GM21576 (cell line): Measurements from ENCODE around the gene CCDC32.

ENCODE experiments used
- ATAC-seq: cut with Tn5 transposase; IDR thresholded peaks from one replicate; pipeline ENCODE4 v1.9.1; 2021; ENCODE audit warnings: mild to moderate bottlenecking, moderate library complexity; ENCODE audit not compliant: unreplicated experiment

CCDC32 gene

DNA sequence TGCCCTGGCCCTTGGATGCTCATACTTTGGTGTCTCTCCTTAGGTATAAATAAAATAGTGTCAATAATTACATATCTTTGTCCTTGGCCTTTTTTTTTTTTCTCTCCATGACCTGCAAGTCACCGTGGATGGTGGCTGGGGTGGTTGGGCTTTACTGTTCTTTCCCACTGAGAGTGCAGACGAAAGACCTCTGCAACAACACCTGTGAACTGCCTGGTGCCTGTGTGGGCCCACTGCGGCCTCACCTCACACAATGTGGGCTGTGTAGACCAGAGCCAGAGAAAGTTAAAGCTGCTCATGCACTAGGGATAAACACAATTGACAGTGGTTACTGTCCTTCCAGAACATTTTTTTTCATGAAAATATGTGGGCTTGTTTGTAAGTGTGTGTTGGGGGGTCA is 39.0 kb downstream of the CCDC32 start:
- no peak for ATAC-seq

DNA sequence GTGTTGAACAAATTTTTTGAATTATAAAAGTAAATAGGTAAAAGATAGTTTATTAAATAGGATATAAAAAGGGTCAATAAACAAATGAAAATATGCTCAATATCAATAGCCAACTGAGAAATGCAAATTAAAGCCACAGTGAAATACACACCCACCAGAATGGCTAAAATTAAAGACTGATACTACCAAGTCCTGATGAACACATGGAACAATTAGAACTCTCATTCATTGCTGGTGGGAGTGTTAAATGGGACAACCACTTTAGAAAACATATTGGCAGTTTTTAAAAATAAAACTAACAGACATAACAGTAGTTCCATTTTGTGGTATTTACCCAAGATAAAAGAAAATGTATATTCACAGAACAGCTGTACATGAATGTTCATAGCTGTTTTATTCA is 41.2 kb downstream of the CCDC32 start:
- ATAC-seq = no peak

DNA sequence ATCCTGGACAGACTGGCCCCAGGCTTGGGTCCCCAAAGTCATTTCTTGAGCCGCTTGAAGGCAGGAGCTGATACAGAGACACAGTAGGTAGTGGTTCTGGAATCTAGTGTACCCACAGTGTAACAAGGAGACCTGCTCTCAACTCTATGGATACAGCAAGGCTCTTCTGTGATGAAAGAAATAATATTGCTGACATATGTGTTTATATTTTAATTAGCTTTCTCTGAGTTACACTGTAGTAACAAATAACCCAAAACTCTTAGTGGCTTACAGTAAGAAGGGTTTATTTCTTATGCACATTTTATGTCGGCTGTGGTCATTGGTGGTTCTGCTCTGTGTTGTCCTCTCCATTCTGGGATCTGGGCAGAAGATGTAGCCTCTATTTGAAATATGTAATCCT is 48.5 kb downstream of the CCDC32 start:
- ATAC-seq = no peak

DNA sequence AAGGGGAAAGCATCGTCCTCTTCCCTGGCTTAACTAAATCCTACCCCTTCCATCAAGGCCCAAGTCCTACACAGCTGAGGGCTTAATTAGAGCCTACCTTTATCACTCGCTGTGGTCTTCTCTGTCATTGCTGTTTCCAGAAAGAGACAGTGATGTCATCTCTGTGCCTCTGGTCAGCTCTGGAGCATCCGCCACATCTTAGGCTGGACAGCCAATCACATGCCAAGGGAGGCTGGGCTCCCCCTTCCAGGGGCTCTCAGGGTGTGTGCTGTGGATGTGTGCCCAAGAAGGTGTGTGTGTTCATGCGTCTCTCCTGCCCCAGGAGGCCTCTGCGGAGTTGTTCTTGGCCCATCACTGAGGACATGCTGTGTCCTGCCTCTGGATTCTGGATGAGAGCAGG is 51.2 kb downstream of the CCDC32 start:
- no peak for ATAC-seq

DNA sequence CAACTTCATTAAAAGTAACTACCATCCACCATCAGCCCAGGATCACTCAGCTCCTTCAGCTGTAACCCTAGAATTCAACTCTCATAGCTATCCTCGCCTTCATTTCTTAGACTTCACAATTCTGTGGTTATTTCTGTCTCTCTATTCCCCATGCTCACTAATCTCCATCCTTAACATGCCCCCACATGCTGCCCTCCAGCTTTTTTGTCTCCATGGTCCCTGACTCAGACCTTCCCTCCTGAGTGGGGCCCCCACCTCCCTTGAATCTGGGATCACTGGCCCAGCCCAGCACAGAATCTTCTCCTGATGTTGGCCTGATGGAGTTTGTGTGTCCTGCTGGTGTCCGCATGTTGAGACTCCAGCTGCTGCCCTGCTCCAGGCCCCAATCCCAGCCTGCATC is 52.4 kb downstream of the CCDC32 start:
- ATAC-seq = no peak

DNA sequence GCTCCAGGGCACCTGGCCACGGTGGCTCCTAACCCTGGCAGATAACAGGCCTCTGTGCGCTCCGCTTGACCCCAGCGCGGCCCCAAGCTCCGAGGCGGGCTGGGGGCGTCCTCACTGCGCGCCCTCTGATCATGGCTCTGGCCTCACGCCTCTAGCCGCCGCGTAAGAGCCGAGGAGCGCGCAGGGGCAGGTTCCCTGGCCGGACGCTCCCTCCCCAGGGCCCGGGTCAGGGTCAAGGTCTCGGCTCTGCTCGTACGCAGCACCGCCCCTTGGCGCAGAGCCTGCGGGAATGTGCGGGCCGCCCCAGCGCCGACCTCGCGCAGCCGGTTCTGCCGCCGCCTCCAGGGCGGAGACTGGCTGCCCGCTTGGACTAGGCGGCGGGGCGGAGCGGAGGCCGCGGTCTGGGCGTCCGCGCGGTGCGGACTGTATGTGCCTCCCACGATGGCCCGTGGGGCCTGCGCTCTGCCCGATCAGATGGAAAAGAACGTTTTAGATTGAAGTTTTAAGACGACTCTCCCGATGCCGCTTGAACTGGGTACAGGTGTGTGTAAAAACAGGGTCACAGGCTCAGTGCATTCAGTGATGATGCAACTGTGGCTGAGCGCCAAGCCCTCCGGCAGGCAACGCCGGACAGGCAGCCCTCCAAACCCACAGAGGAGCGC is 53.2 kb downstream of the CCDC32 start:
- ATAC-seq = no peak

DNA sequence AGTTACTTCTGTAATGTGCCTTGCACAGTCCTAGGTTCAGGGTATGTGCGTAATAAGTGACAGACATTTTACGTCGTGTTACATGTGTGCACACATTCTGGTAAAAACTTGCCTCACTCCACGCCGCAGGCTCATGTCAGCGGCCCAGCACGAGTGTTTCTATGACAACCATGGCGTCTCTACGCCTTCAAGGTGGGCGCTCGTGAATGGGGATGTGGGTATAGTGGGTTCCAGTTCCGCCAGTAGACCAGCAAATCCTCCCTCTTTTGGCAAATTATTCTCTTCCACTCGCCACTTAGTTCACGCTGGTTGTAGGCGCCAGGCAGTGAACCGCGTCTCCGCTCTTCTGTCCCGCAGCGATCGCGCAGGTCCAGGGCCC is 53.8 kb downstream of the CCDC32 start:
- ATAC-seq = no peak

DNA sequence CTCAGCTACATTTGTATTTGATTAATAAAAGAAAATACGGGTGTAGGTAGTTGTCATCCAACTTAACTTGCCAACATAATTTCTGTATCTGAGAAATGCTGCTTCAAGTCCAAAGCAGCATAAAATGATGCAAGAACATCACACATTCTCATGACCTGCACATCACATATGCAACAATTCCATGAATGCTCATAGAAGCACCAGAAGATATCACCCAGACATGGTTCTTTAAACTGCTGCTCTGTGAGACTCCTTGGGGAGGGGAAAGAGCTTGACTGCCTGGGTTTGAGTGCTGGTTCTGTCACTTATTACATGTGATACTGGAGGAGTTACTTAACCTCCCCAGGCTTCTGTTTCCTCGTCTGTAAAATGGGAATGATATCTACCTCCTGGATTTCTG is 54.6 kb downstream of the CCDC32 start:
- no peak for ATAC-seq

DNA sequence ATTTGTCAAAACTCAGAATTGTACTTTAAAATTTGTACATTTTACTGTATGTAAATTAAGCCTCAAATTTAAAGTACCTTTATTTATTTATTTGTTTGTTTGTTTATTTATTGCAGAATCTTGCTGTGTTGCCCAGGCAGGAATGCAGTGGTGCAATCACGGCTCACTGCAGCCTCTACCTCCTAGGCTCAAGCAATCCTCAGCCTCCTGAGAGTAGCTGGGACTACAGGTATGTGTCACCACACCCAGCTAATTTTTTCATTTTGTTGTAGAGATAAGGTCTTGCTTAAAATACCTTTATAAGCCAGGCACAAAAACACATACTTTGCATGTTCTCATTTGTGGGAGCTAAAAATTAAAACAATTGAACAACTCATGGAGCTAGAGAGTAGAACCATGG is 56.6 kb downstream of the CCDC32 start:
- ATAC-seq = no peak

DNA sequence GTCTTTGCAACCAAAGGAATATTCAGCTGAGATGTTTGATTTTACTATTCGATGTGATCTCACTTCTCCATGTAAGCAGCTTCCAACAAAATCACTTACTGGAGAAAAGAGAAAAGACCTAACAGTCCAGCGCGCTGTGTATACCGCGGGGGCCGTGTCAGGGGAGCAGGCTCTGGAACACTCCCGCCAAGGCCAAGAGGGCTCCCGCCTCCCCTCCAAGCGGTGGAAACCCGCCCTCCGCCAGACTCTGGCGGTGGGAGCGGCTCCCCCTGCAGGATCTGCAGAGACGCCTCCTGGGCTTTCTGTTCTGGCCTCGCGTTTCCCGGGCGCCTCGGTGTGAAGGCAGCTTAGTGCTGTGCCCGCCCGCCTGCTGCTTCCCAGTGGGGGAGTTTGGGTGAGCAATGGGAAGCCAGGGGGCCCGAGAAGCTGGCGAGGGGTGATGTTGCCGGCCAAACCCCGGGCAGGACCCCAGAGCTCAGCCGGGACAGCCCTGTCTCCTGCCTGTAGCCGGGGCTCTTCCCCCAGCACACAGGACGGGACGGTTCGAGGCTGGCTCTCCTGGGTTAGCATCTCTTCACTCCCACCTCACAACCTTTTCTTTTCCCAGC is 57.8 kb downstream of the CCDC32 start:
- no peak for ATAC-seq
